GM23338 (cell line): ENCODE measurements around the gene CRADD. TPM values are rescaled to one million over a fixed set of nuclear protein-coding genes. Genes with fewer than 3 reads are reported as not detected.

Experiments used
- ATAC-seq: fragments of 200-7000 bp; cut with Tn5 transposase; 3 replicates; pipeline ENCODE4 v1.9.1; 2020
- DNase-seq: peaks from one replicate; pipeline ENCODE4 v3.0.0-alpha.2; 2015; ENCODE audit warnings: low spot score
- H2AFZ ChIP-seq: fragments of 200-600 bp; sonication (generic); 2 replicates; pipeline ENCODE4 v1.8.0; 2016; ENCODE audit warnings: antibody characterized with exemption, mild to moderate bottlenecking, moderate library complexity
- H3F3A ChIP-seq: fragments of 200-600 bp; sonication (generic); replicated peaks from 2 replicates; pipeline ENCODE4 v1.8.0; 2017; ENCODE audit warnings: antibody characterized with exemption, mixed run types, low read depth
- H3K27ac ChIP-seq: fragments of 200-600 bp; sonication (generic); 2 replicates; pipeline ENCODE4 v1.6.1; 2016; ENCODE audit warnings: low read depth
- H3K27me3 ChIP-seq: fragments of 200-600 bp; sonication (generic); 2 replicates; pipeline ENCODE4 v1.8.0; 2016; ENCODE audit warnings: mild to moderate bottlenecking, mixed run types, moderate library complexity; ENCODE audit not compliant: insufficient read depth
- H3K36me3 ChIP-seq: fragments of 200-600 bp; sonication (generic); 2 replicates; pipeline ENCODE4 v1.8.0; 2016; ENCODE audit warnings: mild to moderate bottlenecking; ENCODE audit not compliant: insufficient read depth
- H3K4me1 ChIP-seq: fragments of 200-600 bp; sonication (generic); 2 replicates; pipeline ENCODE4 v1.8.0; 2016; ENCODE audit warnings: mild to moderate bottlenecking, moderate library complexity; ENCODE audit not compliant: insufficient read depth
- H3K4me2 ChIP-seq: fragments of 200-600 bp; sonication (generic); 2 replicates; pipeline ENCODE4 v1.7.1; 2017; ENCODE audit warnings: mixed run types
- H3K4me3 ChIP-seq: fragments of 200-600 bp; sonication (generic); 2 replicates; pipeline ENCODE4 v1.6.1; 2016; ENCODE audit warnings: mixed run types
- H3K79me2 ChIP-seq: fragments of 200-600 bp; sonication (generic); replicated peaks from 2 replicates; pipeline ENCODE4 v1.8.0; 2017; ENCODE audit warnings: mild to moderate bottlenecking; ENCODE audit not compliant: insufficient read depth
- H3K9me2 ChIP-seq: fragments of 200-600 bp; sonication (generic); 2 replicates; pipeline ENCODE4 v1.8.0; 2017; ENCODE audit not compliant: insufficient read depth
- H4K20me1 ChIP-seq: fragments of 200-600 bp; sonication (generic); replicated peaks from 2 replicates; pipeline ENCODE4 v1.8.0; 2017; ENCODE audit warnings: mild to moderate bottlenecking; ENCODE audit not compliant: insufficient read depth
- H3K27ac Mint-ChIP-seq: 2 replicates; pipeline ENCODE4 v1.8.0; 2020; ENCODE audit warnings: inconsistent platforms, mild to moderate bottlenecking, moderate library complexity, mixed read lengths
- H3K27me3 Mint-ChIP-seq: 3 replicates; pipeline ENCODE4 v1.8.0; 2022; ENCODE audit warnings: low read depth, mild to moderate bottlenecking, moderate library complexity, mixed read lengths, inconsistent platforms; ENCODE audit not compliant: insufficient read depth, poor library complexity
- H3K36me3 Mint-ChIP-seq: 3 replicates; pipeline ENCODE4 v1.8.0; 2021; ENCODE audit warnings: low read depth, mild to moderate bottlenecking, inconsistent platforms, moderate library complexity, mixed read lengths
- H3K4me1 Mint-ChIP-seq: 3 replicates; pipeline ENCODE4 v1.8.0; 2020; ENCODE audit warnings: mild to moderate bottlenecking, inconsistent platforms, mixed read lengths
- H3K4me3 Mint-ChIP-seq: 3 replicates; pipeline ENCODE4 v1.8.0; 2021; ENCODE audit warnings: moderate library complexity, mild to moderate bottlenecking, inconsistent platforms, mixed read lengths
- H3K9me3 Mint-ChIP-seq: 3 replicates; pipeline ENCODE4 v1.8.0; 2020; ENCODE audit warnings: moderate library complexity, mild to moderate bottlenecking, inconsistent platforms, mixed read lengths
- CREB1 ChIP-seq: fragments of 250-450 bp; sonication (Bioruptor Pico); IDR thresholded peaks from 2 replicates; pipeline ENCODE4 v1.5.0; 2020; ENCODE audit warnings: low read depth, mild to moderate bottlenecking, moderate library complexity
- EZH2 ChIP-seq: fragments of 200-600 bp; sonication (generic); IDR thresholded peaks from one replicate; pipeline ENCODE4 v1.8.0; 2017; ENCODE audit warnings: antibody characterized with exemption, mild to moderate bottlenecking, low read depth; ENCODE audit not compliant: unreplicated experiment
- EZH2phosphoT487 ChIP-seq: fragments of 200-600 bp; sonication (generic); IDR thresholded peaks from one replicate; pipeline ENCODE4 v1.8.1; 2018; ENCODE audit warnings: antibody characterized with exemption; ENCODE audit not compliant: unreplicated experiment
- JUNB ChIP-seq: IDR thresholded peaks from one replicate; pipeline ENCODE4 v1.6.1; 2016; ENCODE audit warnings: antibody characterized with exemption; ENCODE audit not compliant: unreplicated experiment
- NANOG ChIP-seq: IDR thresholded peaks from 2 replicates; pipeline ENCODE4 v1.6.1; 2016; ENCODE audit warnings: antibody characterized with exemption, borderline replicate concordance
- POLR2AphosphoS5 ChIP-seq: IDR thresholded peaks from 2 replicates; pipeline ENCODE4 v1.6.1; 2016; ENCODE audit warnings: antibody characterized with exemption, low read depth
- STAT1 ChIP-seq: IDR thresholded peaks from one replicate; pipeline ENCODE4 v1.6.1; 2016; ENCODE audit warnings: antibody characterized with exemption; ENCODE audit not compliant: unreplicated experiment
- ZNF114 ChIP-seq: fragments of 250-450 bp; sonication (Bioruptor Pico); IDR thresholded peaks from 2 replicates; pipeline ENCODE4 v1.5.0; 2020; ENCODE audit warnings: mild to moderate bottlenecking, moderate library complexity
- ZNF331 ChIP-seq: fragments of 250-450 bp; sonication (Bioruptor Pico); IDR thresholded peaks from 2 replicates; pipeline ENCODE4 v1.5.0; 2020; ENCODE audit warnings: low read depth, mild to moderate bottlenecking, moderate library complexity
- polyA plus RNA-seq: library from polyadenylated mRNA; unstranded; fragments of >200 nt; fragmentation: Nextera tagmentation; extraction: Ambion mirVana; gene quantifications from 2 replicates; pipeline ENCODE4 v1.2.1, GENCODE V29; 2016
- total RNA-seq: library from RNA; depleted of rRNA; stranded (reverse); fragments of >200 nt; shearing (Covaris generic); gene quantifications from 2 replicates; pipeline ENCODE4 v1.2.3, GENCODE V29; 2014
- TF ChIP-seq, protein P1 (sequence below): IDR thresholded peaks from one replicate; pipeline ENCODE4 v1.6.1; 2018; ENCODE audit warnings: antibody characterized with exemption; ENCODE audit not compliant: unreplicated experiment
- TF ChIP-seq, protein P2 (sequence below), 2 experiments: fragments of 200-600 bp in 1 of 2; sonication (generic) in 1 of 2; conservative IDR thresholded peaks; 2 replicates each; pipeline versions ENCODE4 v1.5.1 to v1.6.1; 2016 to 2017; ENCODE audit warnings: antibody characterized with exemption in 2 of 2, low read depth in 2 of 2, mild to moderate bottlenecking in 2 of 2, moderate library complexity in 1 of 2
- TF ChIP-seq, protein P3 (sequence below): IDR thresholded peaks from 2 replicates; pipeline ENCODE4 v1.6.1; 2016; ENCODE audit warnings: antibody characterized with exemption

Gene CRADD
- total and polyA plus RNA-seq, 2 experiments from 2014 or later: 6.3 to 27.9 TPM

DNA sequence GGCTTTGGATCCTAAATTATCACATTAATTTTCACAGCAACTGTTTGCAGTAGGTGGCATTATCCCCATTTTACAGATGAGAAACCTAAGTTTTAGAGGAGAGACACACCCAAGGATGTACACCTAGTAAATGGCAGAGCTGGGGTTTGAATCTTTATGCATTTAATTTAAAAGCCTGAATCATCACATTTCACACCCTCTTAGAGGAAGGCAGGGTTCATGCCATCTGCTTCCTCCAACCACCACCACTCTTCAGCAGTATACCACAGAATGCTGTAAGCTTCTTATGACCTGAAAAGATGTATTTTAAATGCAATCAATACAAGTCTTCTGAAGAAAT lies 90.3 kb downstream of the CRADD start (continued):
- TF ChIP-seq, protein P1, sequence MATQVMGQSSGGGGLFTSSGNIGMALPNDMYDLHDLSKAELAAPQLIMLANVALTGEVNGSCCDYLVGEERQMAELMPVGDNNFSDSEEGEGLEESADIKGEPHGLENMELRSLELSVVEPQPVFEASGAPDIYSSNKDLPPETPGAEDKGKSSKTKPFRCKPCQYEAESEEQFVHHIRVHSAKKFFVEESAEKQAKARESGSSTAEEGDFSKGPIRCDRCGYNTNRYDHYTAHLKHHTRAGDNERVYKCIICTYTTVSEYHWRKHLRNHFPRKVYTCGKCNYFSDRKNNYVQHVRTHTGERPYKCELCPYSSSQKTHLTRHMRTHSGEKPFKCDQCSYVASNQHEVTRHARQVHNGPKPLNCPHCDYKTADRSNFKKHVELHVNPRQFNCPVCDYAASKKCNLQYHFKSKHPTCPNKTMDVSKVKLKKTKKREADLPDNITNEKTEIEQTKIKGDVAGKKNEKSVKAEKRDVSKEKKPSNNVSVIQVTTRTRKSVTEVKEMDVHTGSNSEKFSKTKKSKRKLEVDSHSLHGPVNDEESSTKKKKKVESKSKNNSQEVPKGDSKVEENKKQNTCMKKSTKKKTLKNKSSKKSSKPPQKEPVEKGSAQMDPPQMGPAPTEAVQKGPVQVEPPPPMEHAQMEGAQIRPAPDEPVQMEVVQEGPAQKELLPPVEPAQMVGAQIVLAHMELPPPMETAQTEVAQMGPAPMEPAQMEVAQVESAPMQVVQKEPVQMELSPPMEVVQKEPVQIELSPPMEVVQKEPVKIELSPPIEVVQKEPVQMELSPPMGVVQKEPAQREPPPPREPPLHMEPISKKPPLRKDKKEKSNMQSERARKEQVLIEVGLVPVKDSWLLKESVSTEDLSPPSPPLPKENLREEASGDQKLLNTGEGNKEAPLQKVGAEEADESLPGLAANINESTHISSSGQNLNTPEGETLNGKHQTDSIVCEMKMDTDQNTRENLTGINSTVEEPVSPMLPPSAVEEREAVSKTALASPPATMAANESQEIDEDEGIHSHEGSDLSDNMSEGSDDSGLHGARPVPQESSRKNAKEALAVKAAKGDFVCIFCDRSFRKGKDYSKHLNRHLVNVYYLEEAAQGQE: no peak
- TF ChIP-seq EZH2: no peak
- TF ChIP-seq, protein P2, sequence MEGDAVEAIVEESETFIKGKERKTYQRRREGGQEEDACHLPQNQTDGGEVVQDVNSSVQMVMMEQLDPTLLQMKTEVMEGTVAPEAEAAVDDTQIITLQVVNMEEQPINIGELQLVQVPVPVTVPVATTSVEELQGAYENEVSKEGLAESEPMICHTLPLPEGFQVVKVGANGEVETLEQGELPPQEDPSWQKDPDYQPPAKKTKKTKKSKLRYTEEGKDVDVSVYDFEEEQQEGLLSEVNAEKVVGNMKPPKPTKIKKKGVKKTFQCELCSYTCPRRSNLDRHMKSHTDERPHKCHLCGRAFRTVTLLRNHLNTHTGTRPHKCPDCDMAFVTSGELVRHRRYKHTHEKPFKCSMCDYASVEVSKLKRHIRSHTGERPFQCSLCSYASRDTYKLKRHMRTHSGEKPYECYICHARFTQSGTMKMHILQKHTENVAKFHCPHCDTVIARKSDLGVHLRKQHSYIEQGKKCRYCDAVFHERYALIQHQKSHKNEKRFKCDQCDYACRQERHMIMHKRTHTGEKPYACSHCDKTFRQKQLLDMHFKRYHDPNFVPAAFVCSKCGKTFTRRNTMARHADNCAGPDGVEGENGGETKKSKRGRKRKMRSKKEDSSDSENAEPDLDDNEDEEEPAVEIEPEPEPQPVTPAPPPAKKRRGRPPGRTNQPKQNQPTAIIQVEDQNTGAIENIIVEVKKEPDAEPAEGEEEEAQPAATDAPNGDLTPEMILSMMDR (conservative IDR thresholded peaks at IDR 0.05; ENCODE audit: low read depth in 2 of 2): no peak; a peak in 1 of 4 replicates
- TF ChIP-seq ZNF331 (CRISPR knock-in tag): no peak
- no peak for TF ChIP-seq ZNF114
- TF ChIP-seq CREB1 (CRISPR knock-in tag): no peak
- TF ChIP-seq POLR2AphosphoS5: no peak
- TF ChIP-seq NANOG: no peak

DNA sequence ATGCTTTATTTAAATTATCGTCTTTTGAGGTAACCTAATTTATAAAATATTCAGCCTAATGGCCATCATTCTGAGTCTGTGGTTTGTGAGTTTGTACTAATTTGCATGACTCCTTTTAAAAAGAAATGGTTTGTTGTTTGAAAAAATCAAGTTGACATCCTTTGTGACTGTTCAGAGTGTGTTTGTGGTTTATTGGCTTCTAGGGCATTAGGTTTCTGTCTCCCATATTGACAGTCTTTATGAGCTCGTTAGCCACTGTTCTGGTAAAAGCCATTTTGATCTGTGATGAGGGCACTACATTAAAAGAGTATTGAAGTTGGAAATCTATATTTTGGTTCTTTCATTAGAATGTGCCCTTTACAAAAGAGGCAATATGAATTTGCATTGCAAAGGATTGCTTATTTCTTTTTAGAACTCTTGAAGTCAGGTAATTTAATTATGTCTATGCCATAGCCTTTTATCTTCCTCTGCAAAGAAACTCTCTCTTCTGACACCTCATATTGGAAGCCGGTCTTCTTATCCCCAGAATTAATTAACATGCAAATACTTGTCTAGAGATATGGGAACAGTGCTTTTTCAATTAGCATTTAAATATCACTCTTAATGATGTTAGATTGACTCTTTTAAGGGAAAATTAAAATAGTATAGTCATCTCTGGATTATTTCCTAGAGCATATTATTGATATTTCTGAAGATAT lies 95.0 kb downstream of the CRADD start:
- H3K79me2 ChIP-seq: no peaks in the 10 kb centered on the region
- DNase-seq: no peak
- no peak overlapping the region for H3K27ac ChIP-seq
- no peak overlapping the region for H3K4me2 ChIP-seq
- H3F3A ChIP-seq: no peaks in the 10 kb centered on the region
- Mint-ChIP-seq H3K27me3 (peaks cover 2% of the 10 kb centered on the region), H3K4me1 (peaks cover 6% of the 10 kb centered on the region; the same call in 2 of the 3 replicates), H3K4me3 (no peak overlapping the region), H3K27ac (no peak overlapping the region), H3K36me3 (no peaks in the 10 kb centered on the region), H3K9me3 (no peaks in the 10 kb centered on the region)
- no peaks in the 10 kb centered on the region for H4K20me1 ChIP-seq
- no peaks in the 10 kb centered on the region for H3K9me2 ChIP-seq
- H3K27me3 ChIP-seq: no peaks in the 10 kb centered on the region
- H3K4me1 ChIP-seq: no peaks in the 10 kb centered on the region
- H3K36me3 ChIP-seq: no peaks in the 10 kb centered on the region
- no peak overlapping the region for H3K4me3 ChIP-seq
- H2AFZ ChIP-seq: no peak overlapping the region
- no peak for ATAC-seq
- TF ChIP-seq ZNF331 (CRISPR knock-in tag) (no peak), CREB1 (CRISPR knock-in tag) (no peak), EZH2 (no peak), NANOG (no peak), ZNF114 (no peak), JUNB (no peak), STAT1 (no peak), EZH2phosphoT487 (no peak), POLR2AphosphoS5 (no peak)
- TF ChIP-seq, protein P2 (conservative IDR thresholded peaks at IDR 0.05; ENCODE audit: low read depth in 2 of 2): no peak
- TF ChIP-seq, protein P3, sequence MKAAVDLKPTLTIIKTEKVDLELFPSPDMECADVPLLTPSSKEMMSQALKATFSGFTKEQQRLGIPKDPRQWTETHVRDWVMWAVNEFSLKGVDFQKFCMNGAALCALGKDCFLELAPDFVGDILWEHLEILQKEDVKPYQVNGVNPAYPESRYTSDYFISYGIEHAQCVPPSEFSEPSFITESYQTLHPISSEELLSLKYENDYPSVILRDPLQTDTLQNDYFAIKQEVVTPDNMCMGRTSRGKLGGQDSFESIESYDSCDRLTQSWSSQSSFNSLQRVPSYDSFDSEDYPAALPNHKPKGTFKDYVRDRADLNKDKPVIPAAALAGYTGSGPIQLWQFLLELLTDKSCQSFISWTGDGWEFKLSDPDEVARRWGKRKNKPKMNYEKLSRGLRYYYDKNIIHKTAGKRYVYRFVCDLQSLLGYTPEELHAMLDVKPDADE: no peak
- TF ChIP-seq, protein P1: no peak
